COR-L47 (cell line): ENCODE measurements around the gene ROPN1.
"Not testable (repeated sequence)": the region's sequence is repeated elsewhere in the genome, so short reads cannot be mapped to it uniquely, and the experiment has no call there.

Source experiments
- DNase-seq: peaks from one replicate; lab custom pipeline; 2025; lab: John Stamatoyannopoulos, UW

Gene ROPN1

DNA sequence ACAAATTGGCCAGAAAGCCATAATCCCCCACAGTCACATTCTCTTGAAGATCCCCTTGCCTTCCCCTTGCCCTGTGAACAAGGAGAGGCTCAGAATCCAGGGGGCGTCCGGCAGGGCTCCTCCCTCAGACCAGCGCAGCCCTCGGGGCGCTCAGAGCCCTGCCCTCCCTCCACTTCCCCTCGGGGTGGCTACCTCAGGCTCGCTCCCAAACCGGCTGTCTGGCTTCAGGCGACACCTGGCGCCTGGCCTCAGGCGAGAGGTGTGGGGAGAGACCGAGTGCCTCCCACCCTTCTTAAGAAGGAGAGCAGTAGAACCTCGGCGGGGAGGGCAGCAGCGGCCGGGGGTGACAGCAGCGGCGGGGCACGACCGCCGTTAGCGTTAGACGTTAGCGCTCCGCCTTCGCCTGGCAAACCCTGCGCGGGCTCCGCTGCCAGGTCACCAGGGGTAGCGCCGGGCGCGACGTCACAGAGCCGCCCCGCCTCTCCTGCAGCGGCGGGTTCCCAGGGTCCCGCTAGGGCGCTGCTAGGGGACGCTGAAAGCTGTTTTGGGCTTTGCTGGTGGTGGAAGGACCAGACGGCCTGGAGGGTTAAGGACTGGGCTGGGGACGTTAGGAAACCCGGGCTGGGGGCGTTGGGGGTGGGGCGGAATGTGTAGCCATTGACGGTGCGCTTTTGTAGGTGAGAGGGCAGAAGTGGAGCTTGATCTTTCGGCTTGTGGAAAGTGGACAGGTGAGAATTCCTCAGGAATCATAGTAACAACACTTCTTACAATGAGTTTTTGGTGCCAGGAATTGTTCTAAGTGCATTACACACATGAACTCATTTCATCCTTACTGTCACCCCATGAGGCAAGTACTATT is at the start of gene ROPN1:
Gene ROPN1 (minus strand): TSS at position 395 of the 859 bp plus-strand sequence. CDS start 11,643 bp downstream, outside the sequence.
- not testable (repeated sequence) for DNase-seq

DNA sequence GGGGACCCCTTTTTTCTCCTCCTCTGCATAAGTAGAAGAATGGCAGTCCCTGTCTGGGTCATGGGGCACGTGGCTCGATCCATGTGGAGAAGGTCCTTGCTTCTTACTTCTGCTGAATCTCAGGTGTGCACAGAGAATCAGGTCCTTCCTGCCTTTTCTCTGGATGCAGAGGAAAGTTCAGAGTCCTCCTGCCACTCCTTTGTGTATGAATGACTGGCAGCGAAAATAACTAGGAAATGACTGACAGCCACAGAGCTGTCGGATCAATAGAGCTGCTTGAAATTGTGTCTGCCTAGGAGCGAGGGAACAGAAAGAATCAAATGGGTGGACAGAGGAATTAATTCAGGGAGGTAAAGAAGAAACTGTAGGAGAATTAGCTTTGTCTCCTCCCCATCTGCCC is 49.6 kb upstream of the ROPN1 start:
- DNase-seq: no peak

DNA sequence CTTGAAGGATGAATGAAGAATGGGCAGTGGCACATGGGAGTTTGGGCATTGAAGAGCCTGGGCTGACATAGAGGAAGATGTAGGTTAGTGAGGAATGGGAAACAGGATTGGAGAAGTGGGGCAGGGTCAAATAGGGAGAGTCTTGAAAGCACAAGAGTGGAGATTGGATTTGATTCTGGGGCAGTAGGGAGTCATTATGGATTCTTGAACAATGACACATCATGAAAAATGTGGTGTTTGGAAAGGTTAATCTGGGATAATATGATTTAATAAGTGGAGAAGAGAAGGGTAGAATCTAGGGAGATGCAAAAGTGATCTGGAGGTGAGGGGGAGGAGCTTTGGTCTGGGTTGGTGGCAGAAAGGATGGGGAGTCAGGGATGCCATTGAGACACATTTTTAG is 45.4 kb upstream of the ROPN1 start:
- DNase-seq: no peak

DNA sequence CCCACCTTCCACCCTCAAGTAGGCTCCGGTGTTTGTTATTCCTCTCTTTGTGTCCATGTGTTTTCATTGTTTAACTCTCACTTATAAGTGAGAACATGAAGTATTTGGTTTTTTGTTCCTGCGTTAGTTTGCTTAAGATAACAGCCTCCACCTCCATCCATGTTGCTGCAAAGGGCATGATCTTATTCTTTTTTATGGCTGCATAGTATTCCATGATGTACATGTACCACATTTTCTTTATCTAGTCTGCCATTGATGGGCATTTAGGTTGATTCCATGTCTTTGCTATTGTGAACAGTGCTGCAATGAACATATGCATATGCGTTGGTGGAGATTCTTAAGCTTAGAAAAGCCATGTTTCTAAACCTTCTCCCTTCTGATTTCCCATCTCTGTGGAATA is 44.3 kb upstream of the ROPN1 start:
- DNase-seq: not testable (repeated sequence)

- no peak for DNase-seq
Measured at GRCh38 chr3:124035463-124036121, 43.7 kb upstream of the ROPN1 start.

DNA sequence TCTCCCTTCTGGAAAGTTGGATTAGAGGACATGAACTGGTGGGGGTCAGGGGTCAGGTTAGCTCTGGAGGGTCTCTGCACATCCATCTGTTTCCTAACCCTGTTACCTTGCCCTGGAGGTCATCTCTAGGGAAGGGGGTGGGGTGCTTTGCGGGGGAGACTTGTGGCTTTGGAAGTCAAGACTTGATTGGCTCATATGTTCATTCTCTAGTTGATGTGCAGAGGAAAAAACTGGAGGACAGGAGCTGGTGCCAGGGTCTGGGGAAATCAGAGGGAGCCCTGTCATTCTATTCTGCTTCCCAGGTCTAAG is 42.9 kb upstream of the ROPN1 start:
- DNase-seq: no peak

DNA sequence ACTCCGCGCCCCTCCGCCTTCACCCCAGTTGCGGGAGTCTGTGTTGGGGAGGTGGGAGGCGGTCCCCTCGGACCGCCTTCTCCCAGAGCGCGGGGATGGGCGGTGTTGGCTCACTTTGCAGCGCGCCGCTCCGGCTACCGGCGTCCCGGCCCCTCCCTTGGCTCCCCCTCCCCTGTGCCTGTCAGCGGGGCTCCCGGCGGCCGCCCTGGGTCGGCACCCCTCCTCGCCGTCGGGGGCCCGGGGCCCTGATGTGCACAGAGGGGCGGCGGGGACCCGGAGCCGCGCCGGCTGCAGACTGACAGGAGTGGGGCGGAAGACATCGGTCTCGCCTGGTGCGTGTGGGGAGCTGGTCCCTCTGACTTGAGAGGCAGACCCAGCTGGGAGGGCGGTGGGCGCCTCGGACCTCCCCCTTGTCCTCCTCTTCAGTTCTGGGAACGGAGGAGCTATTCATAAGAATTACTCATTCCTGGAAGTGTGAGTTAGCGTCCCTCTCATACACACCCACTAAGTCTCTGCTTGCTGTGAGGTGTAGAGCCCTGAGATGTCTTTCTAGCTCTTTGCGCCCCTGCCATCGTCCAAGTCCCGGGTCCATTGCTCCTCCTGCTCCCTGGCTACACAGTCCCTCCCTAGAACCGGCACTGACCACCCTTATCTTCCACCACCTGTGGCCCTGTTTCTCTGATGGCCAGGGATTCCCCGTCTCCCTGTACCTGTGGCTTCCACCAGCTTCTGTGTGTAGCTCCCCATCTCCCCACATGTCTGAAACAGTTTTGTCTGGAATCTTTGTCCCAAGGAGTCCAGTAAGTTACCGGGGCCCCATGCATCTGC is 42.3 kb upstream of the ROPN1 start:
- peak; percentile 11 for DNase-seq

DNA sequence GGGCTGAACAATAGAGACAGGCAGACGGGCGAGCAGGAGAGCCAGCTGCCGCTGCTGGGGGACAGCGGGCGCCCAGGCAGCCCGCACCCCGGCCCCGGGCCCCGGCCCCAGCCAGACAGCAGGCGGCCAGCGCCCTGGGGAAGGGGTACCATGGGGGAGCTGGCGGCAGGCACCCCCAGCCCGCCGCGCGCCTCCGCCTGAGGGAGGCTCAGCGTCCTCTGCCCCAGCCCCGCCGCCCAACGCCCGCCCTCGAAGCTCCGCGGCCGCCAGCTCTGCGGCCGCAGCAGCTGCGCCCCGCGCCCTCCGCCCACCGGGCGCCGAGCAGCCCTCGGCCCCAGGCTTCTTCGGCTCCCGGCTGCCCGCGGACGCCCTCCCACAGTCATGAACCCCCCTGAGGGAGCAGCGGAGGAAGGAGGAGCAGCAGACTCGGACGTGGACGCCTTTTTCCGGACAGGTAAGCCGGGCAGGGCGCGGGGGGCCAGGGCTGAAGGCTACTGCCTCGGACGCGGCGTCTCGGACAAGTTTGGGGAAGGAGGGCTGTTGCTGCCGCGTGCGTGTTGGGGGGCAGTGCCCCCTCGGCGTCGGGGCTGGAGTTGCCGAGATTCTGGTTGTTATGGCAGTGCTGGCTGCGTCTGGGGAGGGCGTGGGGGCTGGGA is 41.6 kb upstream of the ROPN1 start, which contains the start of gene KALRN:
Gene KALRN (plus strand): TSS at position 10 of the 656 bp plus-strand sequence.
- peak; percentile 29 for DNase-seq

GRCh38 chr3:124032881-124033359 is 41.0 kb upstream of the ROPN1 start:
- DNase-seq: peak; percentile 86

DNA sequence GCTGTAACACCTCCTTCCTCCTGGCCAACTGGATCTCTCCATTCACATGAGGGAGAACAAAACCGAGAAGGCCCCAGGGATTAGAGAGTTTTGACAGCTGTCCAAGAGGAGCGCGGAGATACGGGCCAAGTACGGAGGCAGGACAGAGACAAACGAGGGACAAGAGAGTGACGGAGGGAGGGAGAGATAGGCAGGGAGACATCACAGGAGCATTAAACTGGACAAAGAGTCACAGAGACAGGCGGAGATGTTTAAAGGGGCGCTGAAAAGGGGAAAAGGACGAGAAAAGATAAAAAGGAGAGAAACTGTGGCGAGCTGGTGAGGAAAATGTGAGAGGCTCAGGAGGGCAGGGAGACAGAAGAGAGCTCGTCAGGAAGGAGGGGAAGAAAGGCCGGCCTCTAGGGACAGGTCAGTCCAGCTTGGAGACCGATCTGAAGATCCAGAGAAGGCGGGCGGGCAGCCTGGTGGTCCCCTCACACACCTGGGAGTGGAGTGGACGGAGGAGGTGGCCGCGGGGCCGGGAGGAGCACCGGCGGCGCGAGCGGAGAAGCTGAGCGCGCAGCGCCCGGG is 40.5 kb upstream of the ROPN1 start:
- DNase-seq: peak; percentile 82

- no peak for DNase-seq
Measured at GRCh38 chr3:124026516-124026915, 34.6 kb upstream of the ROPN1 start.

- not testable (repeated sequence) for DNase-seq
Measured at GRCh38 chr3:124023531-124023930, 31.6 kb upstream of the ROPN1 start.

GRCh38 chr3:124019291-124019690 is 27.4 kb upstream of the ROPN1 start:
- no peak for DNase-seq

- DNase-seq: peak; percentile 74
Measured at GRCh38 chr3:124017502-124017901, 25.6 kb upstream of the ROPN1 start.

- peak; percentile 55 for DNase-seq
Measured at GRCh38 chr3:124016483-124016882, 24.6 kb upstream of the ROPN1 start.

- DNase-seq: no peak
Measured at GRCh38 chr3:124014366-124014942, 22.5 kb upstream of the ROPN1 start.

DNA sequence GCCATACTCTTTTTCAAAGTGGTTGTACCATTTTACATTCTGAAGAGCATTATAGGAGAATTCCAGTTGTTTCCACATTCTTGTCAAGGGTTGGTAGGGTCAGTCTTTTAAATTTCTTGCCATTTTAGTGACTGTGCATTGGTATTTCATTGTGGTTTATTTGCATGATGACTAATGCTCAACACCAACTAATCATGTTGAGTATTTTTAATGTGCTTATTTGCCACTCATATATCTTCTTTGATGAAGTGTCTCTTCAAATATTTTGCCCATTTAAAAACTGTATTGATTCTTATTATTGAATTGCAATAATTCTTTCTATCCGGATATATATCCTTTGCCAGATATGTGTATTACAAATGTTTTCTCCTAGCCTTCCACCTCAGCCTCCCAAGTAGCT is 16.4 kb upstream of the ROPN1 start:
- not testable (repeated sequence) for DNase-seq

- DNase-seq: no peak
Measured at GRCh38 chr3:124007186-124007585, 15.3 kb upstream of the ROPN1 start.

GRCh38 chr3:124002405-124003079 is 10.6 kb upstream of the ROPN1 start:
- DNase-seq: not testable (repeated sequence)

- DNase-seq: not testable (repeated sequence)
Measured at GRCh38 chr3:124001366-124001765, 9.4 kb upstream of the ROPN1 start.
